ENCODE measurements around the gene MMP1. TPM values are rescaled to one million over a fixed set of nuclear protein-coding genes. Genes with fewer than 3 reads are reported as not detected.
A peak's percentile ranks its signal among the peaks of the same experiment; 100 is the strongest.

Gene MMP1
- total RNA-seq, 3 donors from 2014 or later, result not detected

GRCh38 chr11:102837646-102838045 lies 39.7 kb upstream of the MMP1 start:
- no peaks in the 10 kb centered on the region for H3K9me3 ChIP-seq
- no peak overlapping the region for H3K27ac ChIP-seq
- no peak overlapping the region for H3K4me3 ChIP-seq
- TF ChIP-seq CTCF (IDR thresholded peaks at IDR 0.05) (no peak), POLR2AphosphoS5 (IDR thresholded peaks at IDR 0.05) (no peak), POLR2A (IDR thresholded peaks at IDR 0.05) (no peak)
- no peak for DNase-seq (ENCODE audit: low spot score in 2 of 2)
- intact Hi-C loops (cut with DNase I; ENCODE audit: low total_unique reads), result no loop called here
- no peaks in the 10 kb centered on the region for H3K4me1 ChIP-seq
- H3K36me3 ChIP-seq, result no peaks in the 10 kb centered on the region
- no peaks in the 10 kb centered on the region for H3K27me3 ChIP-seq

- DNase-seq (ENCODE audit: low spot score in 2 of 2), result no peak
- no peak overlapping the region for H3K4me3 ChIP-seq
- H3K27me3 ChIP-seq, result no peaks in the 10 kb centered on the region
- H3K9me3 ChIP-seq, result no peaks in the 10 kb centered on the region
- H3K4me1 ChIP-seq, result no peaks in the 10 kb centered on the region
- peak overlapping the region in 1 of 2 donors; percentile 32 for H3K27ac ChIP-seq
- H3K36me3 ChIP-seq, result no peaks in the 10 kb centered on the region
- TF ChIP-seq POLR2AphosphoS5 (IDR thresholded peaks at IDR 0.05), result no peak
- TF ChIP-seq POLR2A (IDR thresholded peaks at IDR 0.05), result no peak
- TF ChIP-seq CTCF (IDR thresholded peaks at IDR 0.05), result no peak
- intact Hi-C loops (cut with DNase I; ENCODE audit: low total_unique reads), result no loop called here
Observed at GRCh38 chr11:102837156-102837555, 39.2 kb upstream of the MMP1 start.

GRCh38 chr11:102836290-102836875 lies 38.4 kb upstream of the MMP1 start:
- H3K4me3 ChIP-seq, result no peak overlapping the region
- no peaks in the 10 kb centered on the region for H3K4me1 ChIP-seq
- no peaks in the 10 kb centered on the region for H3K36me3 ChIP-seq
- no peaks in the 10 kb centered on the region for H3K9me3 ChIP-seq
- H3K27me3 ChIP-seq, result no peaks in the 10 kb centered on the region
- TF ChIP-seq POLR2A (IDR thresholded peaks at IDR 0.05), result no peak
- TF ChIP-seq CTCF (IDR thresholded peaks at IDR 0.05), result no peak
- no peak for TF ChIP-seq POLR2AphosphoS5 (IDR thresholded peaks at IDR 0.05)
- H3K27ac ChIP-seq, result peak overlapping the region in 1 of 2 donors; percentile 32
- peak in 1 of 2 donors; percentile 64 for DNase-seq (ENCODE audit: low spot score in 2 of 2)
- intact Hi-C loops (cut with DNase I; ENCODE audit: low total_unique reads), result no loop called here

- no peaks in the 10 kb centered on the region for H3K27me3 ChIP-seq
- H3K4me3 ChIP-seq, result peak overlapping the region in 2 of 3 donors; percentile 19 to 40
- no peak for DNase-seq (ENCODE audit: low spot score in 2 of 2)
- no peak for TF ChIP-seq CTCF (IDR thresholded peaks at IDR 0.05)
- no peak for TF ChIP-seq POLR2A (IDR thresholded peaks at IDR 0.05)
- no peak for TF ChIP-seq POLR2AphosphoS5 (IDR thresholded peaks at IDR 0.05)
- no peaks in the 10 kb centered on the region for H3K9me3 ChIP-seq
- no peak overlapping the region for H3K27ac ChIP-seq
- H3K36me3 ChIP-seq, result no peaks in the 10 kb centered on the region
- no peaks in the 10 kb centered on the region for H3K4me1 ChIP-seq
- intact Hi-C loops (cut with DNase I; ENCODE audit: low total_unique reads), result no loop called here
Observed at GRCh38 chr11:102833731-102834130, 35.8 kb upstream of the MMP1 start.

GRCh38 chr11:102832612-102833011 lies 34.7 kb upstream of the MMP1 start:
- H3K27ac ChIP-seq, result peak overlapping the region in 1 of 2 donors; percentile 12
- no peaks in the 10 kb centered on the region for H3K36me3 ChIP-seq
- H3K4me1 ChIP-seq, result no peaks in the 10 kb centered on the region
- no peak for DNase-seq (ENCODE audit: low spot score in 2 of 2)
- H3K4me3 ChIP-seq, result peak overlapping the region in 2 of 3 donors; percentile 40 to 56
- H3K27me3 ChIP-seq, result no peaks in the 10 kb centered on the region
- H3K9me3 ChIP-seq, result no peaks in the 10 kb centered on the region
- TF ChIP-seq CTCF (IDR thresholded peaks at IDR 0.05) (no peak), POLR2AphosphoS5 (IDR thresholded peaks at IDR 0.05) (no peak), POLR2A (IDR thresholded peaks at IDR 0.05) (no peak)
- intact Hi-C loops (cut with DNase I; ENCODE audit: low total_unique reads), result no loop called here

Data from breast epithelium (tissue), 4 donors.